OCI-LY7 (cell line): ENCODE results near the gene CPNE5. TPM values are rescaled to one million over a fixed set of nuclear protein-coding genes. Genes with fewer than 3 reads are reported as not detected.

Experiments
- BruUV-seq: library from RNA; stranded (reverse); fragments of 400-500 nt; replicated peaks from 2 replicates; lab custom pipeline; 2021; lab: Mats Ljungman, UMichigan
- CTCF ChIA-PET: fragments of 300-600 bp; sonication (Branson Sonifier 250); formaldehyde crosslinking; loops from one replicate; lab custom pipeline; 2022; ENCODE audit warnings: antibody characterized with exemption; ENCODE audit not compliant: unreplicated experiment; lab: Charles Lee
- POLR2A ChIA-PET: fragments of 300-600 bp; sonication (Branson Sonifier 250); formaldehyde crosslinking; loops from one replicate; lab custom pipeline; 2022; ENCODE audit warnings: antibody characterized with exemption; lab: Charles Lee
- DNase-seq: peaks from one replicate; pipeline ENCODE4 v3.0.0-alpha.2; 2015; ENCODE audit warnings: low spot score
- H2AFZ ChIP-seq: fragments of 200-600 bp; sonication (generic), shearing (Covaris generic); 2 replicates; pipeline ENCODE4 v1.6.1; 2014; ENCODE audit warnings: mild to moderate bottlenecking, antibody characterized with exemption, low read length, moderate library complexity
- H3K27ac ChIP-seq: fragments of 200-600 bp; sonication (generic); 2 replicates; pipeline ENCODE4 v1.5.1; 2014; ENCODE audit warnings: mixed run types, low read depth, mild to moderate bottlenecking, moderate library complexity, low read length, inconsistent platforms; ENCODE audit not compliant: poor library complexity, severe bottlenecking
- H3K36me3 ChIP-seq: fragments of 200-600 bp; sonication (generic); 2 replicates; pipeline ENCODE4 v1.6.1; 2014; ENCODE audit warnings: mild to moderate bottlenecking, antibody characterized with exemption, low read length, moderate library complexity, mixed read lengths; ENCODE audit not compliant: insufficient read depth
- H3K4me1 ChIP-seq: fragments of 200-600 bp; sonication (generic); 2 replicates; pipeline ENCODE4 v1.5.1; 2014; ENCODE audit warnings: mild to moderate bottlenecking, low read length; ENCODE audit not compliant: insufficient read depth, poor library complexity, severe bottlenecking
- H3K4me2 ChIP-seq: fragments of 200-600 bp; sonication (generic); 2 replicates; pipeline ENCODE4 v1.6.1; 2014; ENCODE audit warnings: mild to moderate bottlenecking, low read length
- H3K4me3 ChIP-seq: fragments of 200-600 bp; sonication (generic); 2 replicates; pipeline ENCODE4 v1.5.1; 2014; ENCODE audit warnings: mild to moderate bottlenecking, low read depth, low read length; ENCODE audit not compliant: poor library complexity, severe bottlenecking
- H3K79me2 ChIP-seq: fragments of 200-600 bp; sonication (generic); 2 replicates; pipeline ENCODE4 v1.6.1; 2016; ENCODE audit warnings: low read depth, mild to moderate bottlenecking, low read length, moderate library complexity, mixed read lengths; ENCODE audit not compliant: insufficient read depth
- H3K9me2 ChIP-seq: fragments of 200-600 bp; sonication (generic); 2 replicates; pipeline ENCODE4 v1.6.1; 2016; ENCODE audit warnings: mild to moderate bottlenecking, low read length, mixed read lengths; ENCODE audit not compliant: insufficient read depth
- H3K9me3 ChIP-seq: fragments of 200-600 bp; sonication (generic); 2 replicates; pipeline ENCODE4 v1.6.1; 2014; ENCODE audit warnings: mild to moderate bottlenecking, mixed run types, low read length, mixed read lengths
- H4K20me1 ChIP-seq: fragments of 200-600 bp; sonication (generic); 2 replicates; pipeline ENCODE4 v1.6.1; 2014; ENCODE audit warnings: mild to moderate bottlenecking, antibody characterized with exemption, low read length, moderate library complexity, mixed read lengths; ENCODE audit not compliant: insufficient read depth
- CTCF ChIP-seq: fragments of 200-600 bp; sonication (generic); conservative IDR thresholded peaks from 2 replicates; pipeline ENCODE4 v1.5.1; 2014; ENCODE audit warnings: mild to moderate bottlenecking, antibody characterized with exemption, low read length, moderate library complexity, mixed read lengths
- EZH2phosphoT487 ChIP-seq: fragments of 200-600 bp; sonication (generic); IDR thresholded peaks from 2 replicates; pipeline ENCODE4 v1.6.1; 2018; ENCODE audit warnings: low read depth, borderline replicate concordance, mild to moderate bottlenecking, mixed run types, antibody characterized with exemption, low read length, moderate library complexity, mixed read lengths
- intact Hi-C: fragments of 100-400 bp; cut with micrococcal nuclease; formaldehyde crosslinking; loops from one replicate; pipeline ENCODE4 v1.10.0; 2022; ENCODE audit not compliant: unreplicated experiment
- total RNA-seq, 2 experiments: library from RNA; depleted of rRNA in 1 of 2; stranded (reverse); fragments of >200 nt in 1 of 2; shearing (Covaris generic) in 1 of 2; gene quantifications; 2 replicates each; pipeline ENCODE4 v1.2.3, GENCODE V29; 2014 to 2022

Gene CPNE5
- total RNA-seq, 2 experiments from 2014 or later = 37.7 to 89.8 TPM

GRCh38 chr6:36717231-36717825, 121.9 kb downstream of the CPNE5 start:
- ChIA-PET POLR2A (interaction anchor here (0.6 to 0.9 kb wide), 2 partner anchors 53 to 134 kb away, joined by 3 to 8 read pairs; no protein-coding TSS in a partner anchor), CTCF (no interaction called here)
- Histone ChIP-seq H3K4me2 (no peak overlapping the region), H3K79me2 (no peaks in the 10 kb centered on the region), H2AFZ (no peak overlapping the region), H3K4me3 (no peak overlapping the region), H3K9me3 (no peaks in the 10 kb centered on the region), H4K20me1 (no peaks in the 10 kb centered on the region), H3K4me1 (peaks cover 25% of the 10 kb centered on the region), H3K36me3 (no peaks in the 10 kb centered on the region), H3K27ac (no peak overlapping the region), H3K9me2 (no peaks in the 10 kb centered on the region)
- BruUV-seq = no TSS peak
- intact Hi-C loops = no loop called here
- no peak for DNase-seq
- TF ChIP-seq CTCF (no peak), EZH2phosphoT487 (no peak)

GRCh38 chr6:36716476-36717093, 122.7 kb downstream of the CPNE5 start:
- ChIA-PET POLR2A (interaction anchor here (0.6 kb wide), 1 partner anchor 134 kb away, joined by 8 read pairs; no protein-coding TSS in a partner anchor), CTCF (no interaction called here)
- Histone ChIP-seq H3K9me3 (no peaks in the 10 kb centered on the region), H3K4me1 (peaks cover 25% of the 10 kb centered on the region), H2AFZ (no peak overlapping the region), H3K27ac (no peak overlapping the region), H3K4me3 (no peak overlapping the region), H3K4me2 (no peak overlapping the region), H3K9me2 (no peaks in the 10 kb centered on the region), H3K36me3 (no peaks in the 10 kb centered on the region), H4K20me1 (no peaks in the 10 kb centered on the region), H3K79me2 (no peaks in the 10 kb centered on the region)
- TF ChIP-seq EZH2phosphoT487 = no peak
- no peak for TF ChIP-seq CTCF
- no TSS peak for BruUV-seq
- intact Hi-C loops = no loop called here
- no peak for DNase-seq

- TF ChIP-seq EZH2phosphoT487 = no peak
- TF ChIP-seq CTCF = no peak
- Histone ChIP-seq H3K4me1 (peaks cover 19% of the 10 kb centered on the region), H3K9me3 (no peaks in the 10 kb centered on the region), H3K4me2 (no peak overlapping the region), H3K4me3 (no peak overlapping the region), H3K27ac (no peak overlapping the region), H3K36me3 (no peaks in the 10 kb centered on the region), H3K9me2 (no peaks in the 10 kb centered on the region), H3K79me2 (no peaks in the 10 kb centered on the region), H4K20me1 (no peaks in the 10 kb centered on the region), H2AFZ (no peak overlapping the region)
- no peak for DNase-seq
- BruUV-seq = no TSS peak
- ChIA-PET POLR2A (interaction anchor here (0.6 kb wide), 1 partner anchor 167 kb away, joined by 3 read pairs; no protein-coding TSS in a partner anchor), CTCF (no interaction called here)
- intact Hi-C loops = no loop called here
These were observed 123.8 kb downstream of the CPNE5 start for GRCh38 chr6:36715469-36715868.
